Measurements from ENCODE around the gene SGCD.

SGCD gene

GRCh38 chr5:156526081-156526925 lies 199.3 kb downstream of the SGCD start:
- Histone ChIP-seq H3K36me3 (no peaks in the 10 kb centered on the region), H3K9me3 (ENCODE audit: severe bottlenecking) (no peaks in the 10 kb centered on the region), H3K27ac (no peak overlapping the region), H3K4me3 (ENCODE audit: low read depth, low read length) (no peak overlapping the region), H3K27me3 (ENCODE audit: insufficient read depth, low read depth, severe bottlenecking) (no peaks in the 10 kb centered on the region)
- no peak for TF ChIP-seq CTCF (IDR thresholded peaks at IDR 0.05; ENCODE audit: low read depth, low read length)
- DNase-seq = no peak

DNA sequence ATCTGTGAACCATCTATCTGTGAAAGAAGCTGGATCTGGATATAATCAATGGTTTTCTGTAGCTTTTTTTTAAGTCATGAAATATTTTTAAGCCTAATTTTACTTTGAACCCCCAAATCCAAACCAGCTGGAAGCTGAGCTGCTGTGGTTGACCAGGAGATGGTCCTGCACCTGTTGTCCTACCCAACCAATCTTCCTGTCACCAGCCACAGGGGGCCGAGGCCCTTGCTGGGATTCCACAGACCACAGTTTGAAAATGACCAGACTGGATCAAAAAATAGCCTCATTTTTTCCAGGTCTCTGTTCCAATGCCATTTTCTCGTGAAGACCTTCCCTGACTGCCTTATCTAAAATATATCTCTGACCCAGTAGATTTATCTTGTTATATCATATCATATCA lies 200.6 kb downstream of the SGCD start:
- no peak for TF ChIP-seq CTCF (IDR thresholded peaks at IDR 0.05; ENCODE audit: low read depth, low read length)
- H3K9me3 ChIP-seq (ENCODE audit: severe bottlenecking) = no peaks in the 10 kb centered on the region
- H3K27me3 ChIP-seq (ENCODE audit: insufficient read depth, low read depth, severe bottlenecking) = no peaks in the 10 kb centered on the region
- H3K27ac ChIP-seq = no peak overlapping the region
- H3K36me3 ChIP-seq = no peaks in the 10 kb centered on the region
- H3K4me3 ChIP-seq (ENCODE audit: low read depth, low read length) = no peak overlapping the region
- DNase-seq = no peak

- Histone ChIP-seq H3K27me3 (ENCODE audit: insufficient read depth, low read depth, severe bottlenecking) (no peaks in the 10 kb centered on the region), H3K9me3 (ENCODE audit: severe bottlenecking) (no peaks in the 10 kb centered on the region), H3K27ac (no peak overlapping the region), H3K36me3 (no peaks in the 10 kb centered on the region), H3K4me3 (ENCODE audit: low read depth, low read length) (no peak overlapping the region)
- no peak for TF ChIP-seq CTCF (IDR thresholded peaks at IDR 0.05; ENCODE audit: low read depth, low read length)
- DNase-seq = no peak
Observed at GRCh38 chr5:156528673-156529072, 201.7 kb downstream of the SGCD start.

- DNase-seq = no peak
- Histone ChIP-seq H3K36me3 (no peaks in the 10 kb centered on the region), H3K9me3 (ENCODE audit: severe bottlenecking) (no peaks in the 10 kb centered on the region), H3K27me3 (ENCODE audit: insufficient read depth, low read depth, severe bottlenecking) (no peaks in the 10 kb centered on the region), H3K27ac (no peak overlapping the region), H3K4me3 (ENCODE audit: low read depth, low read length) (no peak overlapping the region)
- no peak for TF ChIP-seq CTCF (IDR thresholded peaks at IDR 0.05; ENCODE audit: low read depth, low read length)
Observed at GRCh38 chr5:156529892-156530291, 202.9 kb downstream of the SGCD start.

DNA sequence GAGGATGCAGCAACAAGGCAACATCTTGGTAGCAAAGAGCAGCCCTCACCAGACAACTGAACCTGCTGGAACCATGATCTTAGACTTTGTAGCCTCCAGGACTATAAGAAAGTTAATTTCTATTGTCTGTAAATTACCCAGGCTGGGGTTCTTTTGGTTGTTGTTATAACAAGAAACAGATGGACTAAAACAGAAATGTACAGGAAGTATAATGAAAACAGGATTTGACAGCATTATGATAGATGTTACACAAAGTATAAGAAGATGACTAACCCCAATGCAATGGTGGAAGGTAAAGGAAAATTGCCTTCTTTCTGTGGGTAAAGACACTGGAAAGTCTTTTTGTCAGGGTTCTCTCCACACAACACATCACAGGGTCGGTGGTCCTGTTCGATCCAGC lies 204.2 kb downstream of the SGCD start:
- DNase-seq = no peak
- H3K27me3 ChIP-seq (ENCODE audit: insufficient read depth, low read depth, severe bottlenecking) = no peaks in the 10 kb centered on the region
- no peak overlapping the region for H3K27ac ChIP-seq
- no peaks in the 10 kb centered on the region for H3K9me3 ChIP-seq (ENCODE audit: severe bottlenecking)
- no peak overlapping the region for H3K4me3 ChIP-seq (ENCODE audit: low read depth, low read length)
- TF ChIP-seq CTCF (IDR thresholded peaks at IDR 0.05; ENCODE audit: low read depth, low read length) = no peak
- no peaks in the 10 kb centered on the region for H3K36me3 ChIP-seq

GRCh38 chr5:156532921-156533320 lies 206.0 kb downstream of the SGCD start:
- no peak for DNase-seq
- Histone ChIP-seq H3K36me3 (no peaks in the 10 kb centered on the region), H3K27ac (no peak overlapping the region), H3K9me3 (ENCODE audit: severe bottlenecking) (no peaks in the 10 kb centered on the region), H3K27me3 (ENCODE audit: insufficient read depth, low read depth, severe bottlenecking) (no peaks in the 10 kb centered on the region), H3K4me3 (ENCODE audit: low read depth, low read length) (no peak overlapping the region)
- no peak for TF ChIP-seq CTCF (IDR thresholded peaks at IDR 0.05; ENCODE audit: low read depth, low read length)

Measured in WERI-Rb-1 (cell line).